ENCODE results near the gene RABEP2. TPM values are rescaled to one million over a fixed set of nuclear protein-coding genes. Genes with fewer than 3 reads are reported as not detected.
"Not testable (repeated sequence)": the region's sequence is repeated elsewhere in the genome, so short reads cannot be mapped to it uniquely, and the experiment has no call there.

Gene RABEP2
- total RNA-seq, 1 donor, result 31.5 TPM

GRCh38 chr16:28943281-28943680, 18.2 kb upstream of the RABEP2 start:
- Histone ChIP-seq H4K20me1 (ENCODE audit: insufficient read depth, low read length) (no peaks in the 10 kb centered on the region), H3K27me3 (ENCODE audit: insufficient read depth, low read length) (no peaks in the 10 kb centered on the region), H3K4me3 (ENCODE audit: insufficient read depth, low read length) (no peak overlapping the region), H2AFZ (ENCODE audit: low read length) (no peak overlapping the region), H3K4me2 (ENCODE audit: insufficient read depth, low read length) (no peak overlapping the region), H3K36me3 (ENCODE audit: insufficient read depth, low read length) (no peaks in the 10 kb centered on the region), H3K9me3 (ENCODE audit: low read depth, low read length) (no peaks in the 10 kb centered on the region), H3K27ac (ENCODE audit: low read depth, low read length) (no peak overlapping the region), H3K79me2 (ENCODE audit: insufficient read depth, low read length) (no peaks in the 10 kb centered on the region), H3K4me1 (ENCODE audit: insufficient read depth, low read length) (peaks cover 7% of the 10 kb centered on the region)
- no peak for TF ChIP-seq CTCF (IDR thresholded peaks at IDR 0.05; ENCODE audit: extremely low read depth, low read depth, low read length)
- DNase-seq (ENCODE audit: insufficient read length, low spot score, missing footprints), result no peak

- H3K36me3 ChIP-seq (ENCODE audit: insufficient read depth, low read length); H3K4me1 ChIP-seq (ENCODE audit: insufficient read depth, low read length); H3K4me3 ChIP-seq (ENCODE audit: insufficient read depth, low read length); DNase-seq (ENCODE audit: insufficient read length, low spot score, missing footprints); H2AFZ ChIP-seq (ENCODE audit: low read length); H3K27me3 ChIP-seq (ENCODE audit: insufficient read depth, low read length); H3K4me2 ChIP-seq (ENCODE audit: insufficient read depth, low read length); H4K20me1 ChIP-seq (ENCODE audit: insufficient read depth, low read length); H3K9me3 ChIP-seq (ENCODE audit: low read depth, low read length); H3K27ac ChIP-seq (ENCODE audit: low read depth, low read length); H3K79me2 ChIP-seq (ENCODE audit: insufficient read depth, low read length): not testable (repeated sequence)
These were observed 14.8 kb upstream of the RABEP2 start for GRCh38 chr16:28939825-28940224.

- H3K4me2 ChIP-seq (ENCODE audit: insufficient read depth, low read length), result no peak overlapping the region
- no peak overlapping the region for H3K4me3 ChIP-seq (ENCODE audit: insufficient read depth, low read length)
These were observed 13.7 kb upstream of the RABEP2 start for GRCh38 chr16:28938721-28939120.

GRCh38 chr16:28937222-28937876, 12.3 kb upstream of the RABEP2 start:
- Histone ChIP-seq H3K4me2 (ENCODE audit: insufficient read depth, low read length) (no peak overlapping the region), H2AFZ (ENCODE audit: low read length) (no peak overlapping the region), H3K36me3 (ENCODE audit: insufficient read depth, low read length) (no peaks in the 10 kb centered on the region), H3K4me1 (ENCODE audit: insufficient read depth, low read length) (peaks cover 5% of the 10 kb centered on the region), H4K20me1 (ENCODE audit: insufficient read depth, low read length) (no peaks in the 10 kb centered on the region), H3K27ac (ENCODE audit: low read depth, low read length) (no peak overlapping the region), H3K9me3 (ENCODE audit: low read depth, low read length) (no peaks in the 10 kb centered on the region), H3K27me3 (ENCODE audit: insufficient read depth, low read length) (no peaks in the 10 kb centered on the region), H3K79me2 (ENCODE audit: insufficient read depth, low read length) (no peaks in the 10 kb centered on the region), H3K4me3 (ENCODE audit: insufficient read depth, low read length) (no peak overlapping the region)
- DNase-seq (ENCODE audit: insufficient read length, low spot score, missing footprints), result peak; percentile 34
- TF ChIP-seq CTCF (IDR thresholded peaks at IDR 0.05; ENCODE audit: extremely low read depth, low read depth, low read length), result no peak

More at GRCh38 chr16:28938721-28939120, 13.7 kb upstream of the RABEP2 start:
- H3K9me3 ChIP-seq (ENCODE audit: low read depth, low read length), result no peaks in the 10 kb centered on the region
- H3K36me3 ChIP-seq (ENCODE audit: insufficient read depth, low read length), result no peaks in the 10 kb centered on the region
- DNase-seq (ENCODE audit: insufficient read length, low spot score, missing footprints), result peak; percentile 62
- H3K79me2 ChIP-seq (ENCODE audit: insufficient read depth, low read length), result no peaks in the 10 kb centered on the region
- no peaks in the 10 kb centered on the region for H3K27me3 ChIP-seq (ENCODE audit: insufficient read depth, low read length)
- TF ChIP-seq CTCF (IDR thresholded peaks at IDR 0.05; ENCODE audit: extremely low read depth, low read depth, low read length), result no peak
- H3K27ac ChIP-seq (ENCODE audit: low read depth, low read length), result no peak overlapping the region
- no peak overlapping the region for H2AFZ ChIP-seq (ENCODE audit: low read length)
- H4K20me1 ChIP-seq (ENCODE audit: insufficient read depth, low read length), result no peaks in the 10 kb centered on the region
- peaks cover 5% of the 10 kb centered on the region for H3K4me1 ChIP-seq (ENCODE audit: insufficient read depth, low read length)

All from osteoblast (primary cell).